Activated CD4-positive, CD25-positive, alpha-beta regulatory T cell treated with anti-CD3 and anti-CD28 coated beads, Interleukin-2, amount 50 U/mL, for 24 hours (primary cell): ENCODE data around the gene DNAJC16.

ENCODE experiments used
- ATAC-seq, 2 donors: fragments of 150-1000 bp; cut with Tn5 transposase; one replicate each; pipeline ENCODE4 v1.10.0; 2021; ENCODE audit warnings: mild to moderate bottlenecking in 1 of 2, moderate library complexity in 1 of 2

DNAJC16 gene

DNA sequence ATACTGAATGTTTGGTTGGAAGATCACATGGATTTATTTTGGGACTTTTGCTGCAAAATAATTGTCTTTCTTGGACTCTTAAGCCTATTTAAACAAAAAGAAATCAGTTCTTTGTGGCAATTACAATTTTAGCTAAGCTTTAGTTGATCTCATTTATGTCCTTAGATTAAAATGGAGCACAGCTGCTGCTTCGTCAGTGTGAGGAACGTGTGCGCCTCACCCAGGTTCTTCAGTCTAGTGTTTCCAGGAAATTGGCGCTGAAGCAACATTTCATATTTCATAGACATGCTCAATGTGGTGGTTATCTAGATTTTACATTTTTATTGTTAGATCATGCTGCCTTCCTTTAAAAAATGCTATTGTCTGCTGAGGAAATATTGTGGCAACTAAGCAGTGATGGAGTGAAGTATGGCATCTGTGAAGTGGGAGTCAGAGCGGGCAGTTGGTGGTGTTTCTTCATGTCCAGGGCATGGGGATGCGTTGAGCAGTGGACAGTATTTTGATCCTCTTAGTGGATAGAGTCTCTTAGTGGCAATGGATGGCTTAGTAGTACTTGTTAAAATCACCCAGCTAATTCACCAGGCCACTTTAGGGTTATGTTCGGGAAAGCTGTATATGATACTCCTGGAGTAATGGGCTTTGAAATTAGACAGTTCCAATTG lies 96.2 kb downstream of the DNAJC16 start:
- ATAC-seq = no peak

DNA sequence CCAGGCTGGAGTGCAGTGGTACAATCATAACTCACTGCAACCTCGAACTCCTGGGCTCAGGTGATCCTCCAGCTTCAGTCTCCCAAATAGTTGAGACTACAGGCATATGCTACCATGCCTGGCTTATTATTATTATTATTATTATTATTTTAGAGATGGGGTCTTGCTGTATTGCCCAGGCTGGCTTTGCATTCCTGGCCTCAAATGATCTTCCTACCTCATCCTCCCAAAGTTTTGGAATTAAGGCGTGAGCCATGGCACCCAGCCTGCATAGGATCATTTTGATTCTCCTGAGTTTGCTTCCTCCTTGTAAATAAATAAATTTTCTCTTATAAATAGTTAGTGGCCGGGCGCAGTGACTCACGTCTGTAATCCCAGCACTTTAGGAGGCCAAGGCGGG lies 96.8 kb downstream of the DNAJC16 start:
- ATAC-seq = no peak

DNA sequence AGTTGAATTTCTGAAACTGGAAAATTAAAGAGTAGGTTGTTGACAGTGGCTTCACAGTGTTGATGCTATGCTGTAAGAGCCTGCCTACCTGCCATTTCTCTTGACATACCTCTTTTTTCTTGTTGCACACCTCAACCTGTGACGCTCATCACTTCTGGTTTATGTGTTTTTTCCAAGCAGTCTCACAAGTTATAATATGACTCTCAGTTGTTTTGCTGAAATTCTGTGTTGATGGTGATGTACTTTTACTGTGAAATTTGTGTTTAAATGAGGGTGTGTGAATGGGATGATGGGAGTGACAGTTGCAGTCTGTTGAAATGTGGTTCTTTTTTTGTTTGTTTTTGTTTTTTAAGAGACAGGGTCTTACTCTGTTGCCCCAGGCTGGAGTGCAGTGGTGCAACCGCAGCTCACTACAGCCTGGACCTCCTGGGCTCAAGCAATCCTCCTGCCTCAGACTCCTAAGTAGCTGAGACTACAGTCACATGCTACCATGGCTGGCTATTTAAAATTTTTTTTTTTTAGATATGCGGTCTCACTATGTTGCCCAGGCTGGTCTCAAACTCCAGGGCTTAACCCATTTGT lies 97.6 kb downstream of the DNAJC16 start:
- no peak for ATAC-seq

DNA sequence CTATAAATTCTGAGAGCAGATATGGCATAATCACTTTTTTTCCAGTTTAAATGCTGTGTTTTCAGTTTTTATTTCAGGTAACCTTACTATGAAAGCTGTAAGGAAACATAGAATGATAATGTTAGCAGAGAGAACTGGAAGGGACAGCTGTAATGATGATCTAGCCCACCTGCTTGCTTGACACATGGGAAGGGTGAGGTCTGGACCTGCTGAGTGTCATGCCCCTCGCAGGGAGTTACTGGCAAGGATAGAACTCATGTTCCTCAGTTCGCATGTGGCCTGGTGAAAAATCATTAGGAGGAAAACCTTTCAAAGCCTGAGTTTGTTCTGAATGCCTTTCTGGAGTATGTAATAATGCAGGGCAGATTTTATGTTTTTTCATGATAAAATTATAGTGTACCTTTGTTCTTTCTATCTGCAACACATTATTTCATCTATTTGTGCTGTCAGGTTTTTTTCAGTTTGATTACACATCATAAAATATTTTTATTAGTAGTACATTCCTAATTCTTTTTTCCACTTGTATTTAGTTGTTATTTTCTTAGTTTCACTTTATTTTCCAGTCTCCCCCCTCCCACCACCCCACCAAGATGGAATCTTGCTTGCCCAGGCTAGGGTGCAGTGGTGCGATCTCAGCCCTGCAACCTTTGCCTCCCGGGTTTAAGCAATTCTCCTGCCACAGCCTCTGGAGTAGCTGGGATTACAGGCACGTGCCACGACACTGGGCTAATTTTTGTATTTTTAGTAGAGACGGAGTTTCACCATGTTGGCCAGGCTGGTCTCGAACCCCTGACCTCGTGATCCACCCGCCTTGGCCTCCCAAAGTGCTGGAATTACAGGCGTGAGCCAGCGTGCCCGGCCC lies 98.6 kb downstream of the DNAJC16 start:
- no peak for ATAC-seq
